Sigmoid colon (tissue), 7 donors: ENCODE results near the gene TOM1. TPM values are rescaled to one million over a fixed set of nuclear protein-coding genes. Genes with fewer than 3 reads are reported as not detected.

Experiments used
- DNase-seq: peaks from one replicate; pipeline ENCODE4 v3.0.0-alpha.2; 2019
- H3K27ac ChIP-seq, 4 donors: fragments of 200-600 bp; sonication (generic); one replicate each; pipeline ENCODE4 v1.5.1; 2016 to 2019; ENCODE audit warnings: mild to moderate bottlenecking in 1 of 4
- H3K27me3 ChIP-seq, 3 donors: fragments of 200-600 bp; sonication (generic); one replicate each; pipeline ENCODE4 v1.5.1; 2019; ENCODE audit warnings: mild to moderate bottlenecking in 1 of 3
- H3K36me3 ChIP-seq, 4 donors: fragments of 200-600 bp; sonication (generic); one replicate each; pipeline ENCODE4 v1.5.1; 2016 to 2019
- H3K4me1 ChIP-seq, 4 donors: fragments of 200-600 bp; sonication (generic); one replicate each; pipeline ENCODE4 v1.5.1; 2017 to 2019
- H3K4me3 ChIP-seq, 4 donors: fragments of 200-600 bp; sonication (generic); one replicate each; pipeline ENCODE4 v1.5.1; 2017 to 2019; ENCODE audit warnings: mild to moderate bottlenecking in 2 of 4, moderate library complexity in 1 of 4
- H3K9me3 ChIP-seq, 4 donors: fragments of 200-600 bp in 3 of 4; sonication (generic) in 3 of 4; one replicate each; pipeline versions ENCODE4 v1.5.1 to v1.6.1; 2013 to 2019
- CTCF ChIP-seq, 4 experiments: fragments of 450-650 bp in 3 of 4; fragments of 200-600 bp in 1 of 4; IDR thresholded peaks; one replicate each; pipeline ENCODE4 v1.5.1; 2016 to 2019; ENCODE audit warnings: antibody characterized with exemption in 4 of 4, mild to moderate bottlenecking in 3 of 4, moderate library complexity in 2 of 4
- EP300 ChIP-seq, 4 donors: sonication (generic); formaldehyde crosslinking; IDR thresholded peaks; one replicate each; pipeline ENCODE4 v1.6.1; 2017; ENCODE audit warnings: antibody characterized with exemption in 4 of 4
- POLR2A ChIP-seq, 2 donors: fragments of 450-650 bp; IDR thresholded peaks; one replicate each; pipeline ENCODE4 v1.6.1; 2016; ENCODE audit warnings: antibody characterized with exemption in 2 of 2, mild to moderate bottlenecking in 2 of 2, moderate library complexity in 2 of 2
- POLR2AphosphoS5 ChIP-seq, 4 donors: sonication (generic); formaldehyde crosslinking; IDR thresholded peaks; one replicate each; pipeline ENCODE4 v1.6.1; 2017; ENCODE audit warnings: antibody characterized with exemption in 4 of 4
- WGBS, 2 donors: extraction: QIAGEN DNeasy Blood & Tissue Kit; methylation state at CpG; one replicate each; pipeline ENCODE4 v1.1.7; 2013; 5-methylcytosine and 5-hydroxymethylcytosine counted together
- intact Hi-C: fragments of 100-400 bp; cut with DNase I; formaldehyde crosslinking; loops from one replicate; pipeline ENCODE4 v1.15.1; 2023
- polyA plus RNA-seq, 3 donors: library from polyadenylated mRNA; stranded (reverse); fragments of 200-250 nt; gene quantifications; one replicate each; pipeline ENCODE4 v1.2.3, GENCODE V29; 2013
- total RNA-seq, 4 donors: library from RNA; depleted of rRNA; stranded (reverse); fragments of >200 nt; gene quantifications; one replicate each; pipeline ENCODE4 v1.1.0, GENCODE V29; 2016
- donor health status: healthy with polysubstance abuse.
- donor health status: Bipolar disorder and iron deficiency.
- donor health status: healthy.

The TOM1 gene
- total and polyA plus RNA-seq, 7 donors: 32.5 to 66.5 (median 50.8) TPM

- no peak overlapping the region for H3K4me3 ChIP-seq
- no peak overlapping the region for H3K27ac ChIP-seq
- no peaks in the 10 kb centered on the region for H3K27me3 ChIP-seq
- WGBS, 2 donors: 85 to 94% methylated on average over 8 of the region's 8 CpGs
- intact Hi-C loops: no loop called here
- H3K4me1 ChIP-seq: peaks cover 0 to 36% (median 23%) of the 10 kb centered on the region in 4 donors
- no peaks in the 10 kb centered on the region for H3K9me3 ChIP-seq
- no peaks in the 10 kb centered on the region for H3K36me3 ChIP-seq
- DNase-seq: no peak
- TF ChIP-seq CTCF (IDR thresholded peaks at IDR 0.05) (no peak), EP300 (IDR thresholded peaks at IDR 0.05) (no peak), POLR2AphosphoS5 (IDR thresholded peaks at IDR 0.05) (no peak), POLR2A (IDR thresholded peaks at IDR 0.05) (no peak)
Observed at GRCh38 chr22:35305525-35306070, 5.9 kb downstream of the TOM1 start.

GRCh38 chr22:35306350-35306967, 6.8 kb downstream of the TOM1 start:
- Histone ChIP-seq H3K4me3 (no peak overlapping the region), H3K27ac (no peak overlapping the region), H3K36me3 (no peaks in the 10 kb centered on the region), H3K27me3 (no peaks in the 10 kb centered on the region), H3K4me1 (peaks cover 0 to 28% (median 18%) of the 10 kb centered on the region in 4 donors), H3K9me3 (no peaks in the 10 kb centered on the region)
- intact Hi-C loops: no loop called here
- no peak for TF ChIP-seq CTCF (IDR thresholded peaks at IDR 0.05)
- no peak for TF ChIP-seq POLR2A (IDR thresholded peaks at IDR 0.05)
- TF ChIP-seq POLR2AphosphoS5 (IDR thresholded peaks at IDR 0.05): no peak
- no peak for TF ChIP-seq EP300 (IDR thresholded peaks at IDR 0.05)
- no peak for DNase-seq
- WGBS, 2 donors: 50 to 53% methylated on average over 4 of the region's 4 CpGs

GRCh38 chr22:35307372-35307771, 7.7 kb downstream of the TOM1 start:
- TF ChIP-seq EP300 (IDR thresholded peaks at IDR 0.05) (no peak), POLR2A (IDR thresholded peaks at IDR 0.05) (no peak), CTCF (IDR thresholded peaks at IDR 0.05) (no peak), POLR2AphosphoS5 (IDR thresholded peaks at IDR 0.05) (no peak)
- Histone ChIP-seq H3K27ac (no peak overlapping the region), H3K36me3 (no peaks in the 10 kb centered on the region), H3K4me3 (no peak overlapping the region), H3K4me1 (peaks cover 0 to 24% (median 18%) of the 10 kb centered on the region in 4 donors), H3K9me3 (no peaks in the 10 kb centered on the region), H3K27me3 (no peaks in the 10 kb centered on the region)
- DNase-seq: no peak
- WGBS, 2 donors: 88 to 90% methylated on average over 9 of the region's 9 CpGs
- intact Hi-C loops: no loop called here

- DNase-seq: no peak
- peaks cover 0 to 30% (median 23%) of the 10 kb centered on the region in 4 donors for H3K4me1 ChIP-seq
- no peak overlapping the region for H3K27ac ChIP-seq
- no peaks in the 10 kb centered on the region for H3K36me3 ChIP-seq
- H3K9me3 ChIP-seq: no peaks in the 10 kb centered on the region
- TF ChIP-seq POLR2AphosphoS5 (IDR thresholded peaks at IDR 0.05) (no peak), EP300 (IDR thresholded peaks at IDR 0.05) (no peak), CTCF (IDR thresholded peaks at IDR 0.05) (no peak), POLR2A (IDR thresholded peaks at IDR 0.05) (no peak)
- H3K4me3 ChIP-seq: no peak overlapping the region
- intact Hi-C loops: no loop called here
- WGBS, 2 donors: 88 to 91% methylated on average over 7 of the region's 7 CpGs
- no peaks in the 10 kb centered on the region for H3K27me3 ChIP-seq
Observed at GRCh38 chr22:35307892-35308291, 8.2 kb downstream of the TOM1 start.
